Measurements from ENCODE around the gene OXT. TPM values are rescaled to one million over a fixed set of nuclear protein-coding genes. Genes with fewer than 3 reads are reported as not detected.

Gene OXT
- total RNA-seq, 1 experiment from 2014 or later = not detected

GRCh38 chr20:3084283-3084985 is 13.0 kb downstream of the OXT start, which contains the start of gene AVP:
TSS of gene AVP (minus strand) at chr20:3084724. CDS start at chr20:3084674, 50 bp downstream.
- no peak for DNase-seq (ENCODE audit: low read depth)

GRCh38 chr20:3084986-3085360 is 13.6 kb downstream of the OXT start:
- no peak for DNase-seq (ENCODE audit: low read depth)

- no peak for DNase-seq (ENCODE audit: low read depth)
Measured at GRCh38 chr20:3085571-3086072, 14.2 kb downstream of the OXT start.

- no peak for DNase-seq (ENCODE audit: low read depth)
Measured at GRCh38 chr20:3088031-3088430, 16.6 kb downstream of the OXT start.

- no peak for DNase-seq (ENCODE audit: low read depth)
Measured at GRCh38 chr20:3090565-3090964, 19.1 kb downstream of the OXT start.

- no peak for DNase-seq (ENCODE audit: low read depth)
Measured at GRCh38 chr20:3092611-3093379, 21.4 kb downstream of the OXT start.

GRCh38 chr20:3093861-3094361 is 22.5 kb downstream of the OXT start:
- DNase-seq (ENCODE audit: low read depth) = no peak

GRCh38 chr20:3094848-3095629 is 23.6 kb downstream of the OXT start:
- DNase-seq (ENCODE audit: low read depth) = no peak

- no peak for DNase-seq (ENCODE audit: low read depth)
Measured at GRCh38 chr20:3100480-3100879, 29.1 kb downstream of the OXT start.

- DNase-seq (ENCODE audit: low read depth) = no peak
Measured at GRCh38 chr20:3101251-3101650, 29.8 kb downstream of the OXT start.

- no peak for DNase-seq (ENCODE audit: low read depth)
Measured at GRCh38 chr20:3101737-3102574, 30.5 kb downstream of the OXT start.

GRCh38 chr20:3102575-3103368 is 31.4 kb downstream of the OXT start:
- no peak for DNase-seq (ENCODE audit: low read depth)

- no peak for DNase-seq (ENCODE audit: low read depth)
Measured at GRCh38 chr20:3103369-3104032, 32.1 kb downstream of the OXT start.

GRCh38 chr20:3105256-3106137 is 34.1 kb downstream of the OXT start:
- DNase-seq (ENCODE audit: low read depth) = no peak

- no peak for DNase-seq (ENCODE audit: low read depth)
Measured at GRCh38 chr20:3106185-3106584, 34.8 kb downstream of the OXT start.

- DNase-seq (ENCODE audit: low read depth) = no peak
Measured at GRCh38 chr20:3106658-3107463, 35.4 kb downstream of the OXT start.

GRCh38 chr20:3107464-3108025 is 36.1 kb downstream of the OXT start:
- DNase-seq (ENCODE audit: low read depth) = no peak
